NB4 (cell line): ENCODE results near the gene PAGE2B.

Experiments
- MYC ChIP-seq: IDR thresholded peaks from 2 replicates; pipeline ENCODE4 v1.6.1; 2011; ENCODE audit warnings: low read depth, low read length
- POLR2A ChIP-seq: IDR thresholded peaks from 2 replicates; pipeline ENCODE4 v1.6.1; 2011; ENCODE audit warnings: mild to moderate bottlenecking; ENCODE audit not compliant: insufficient read length; ENCODE audit errors: extremely low read depth
- TF ChIP-seq, protein P1 (sequence below): IDR thresholded peaks from one replicate; pipeline ENCODE4 v1.5.1; 2012; ENCODE audit warnings: low read depth, low read length
- TF ChIP-seq, protein P2 (sequence below): IDR thresholded peaks from 2 replicates; pipeline ENCODE4 v1.6.1; 2011; ENCODE audit warnings: low read depth, low read length

DNA sequence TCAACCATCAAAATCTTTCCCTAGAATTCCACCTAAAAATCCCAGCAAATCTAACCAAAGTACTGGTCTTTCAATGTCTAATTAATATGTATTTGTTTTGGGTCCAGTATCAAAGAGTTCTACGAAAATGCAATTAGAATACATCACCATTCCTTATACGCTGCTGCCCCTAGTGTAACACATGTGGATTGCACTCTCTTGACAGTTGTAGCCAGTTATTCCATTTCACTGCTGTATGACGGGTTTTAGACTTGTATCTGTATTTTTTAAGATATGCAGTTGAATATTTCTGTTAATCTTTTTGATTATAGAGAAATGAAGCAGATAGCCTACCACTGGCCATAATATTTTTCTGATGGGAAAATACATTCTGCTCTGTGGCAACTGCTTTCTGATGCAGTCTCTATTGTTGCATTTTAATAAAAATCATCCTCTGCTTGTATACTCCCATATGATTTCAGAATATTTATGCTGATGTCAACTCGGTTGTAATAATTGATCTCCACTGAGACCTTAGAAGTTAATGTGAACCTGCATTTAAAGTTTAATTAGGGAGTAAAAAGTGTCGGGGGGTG, 17.1 kb upstream of the PAGE2B start:
- TF ChIP-seq POLR2A (no peak), MYC (no peak)
- TF ChIP-seq, protein P1, sequence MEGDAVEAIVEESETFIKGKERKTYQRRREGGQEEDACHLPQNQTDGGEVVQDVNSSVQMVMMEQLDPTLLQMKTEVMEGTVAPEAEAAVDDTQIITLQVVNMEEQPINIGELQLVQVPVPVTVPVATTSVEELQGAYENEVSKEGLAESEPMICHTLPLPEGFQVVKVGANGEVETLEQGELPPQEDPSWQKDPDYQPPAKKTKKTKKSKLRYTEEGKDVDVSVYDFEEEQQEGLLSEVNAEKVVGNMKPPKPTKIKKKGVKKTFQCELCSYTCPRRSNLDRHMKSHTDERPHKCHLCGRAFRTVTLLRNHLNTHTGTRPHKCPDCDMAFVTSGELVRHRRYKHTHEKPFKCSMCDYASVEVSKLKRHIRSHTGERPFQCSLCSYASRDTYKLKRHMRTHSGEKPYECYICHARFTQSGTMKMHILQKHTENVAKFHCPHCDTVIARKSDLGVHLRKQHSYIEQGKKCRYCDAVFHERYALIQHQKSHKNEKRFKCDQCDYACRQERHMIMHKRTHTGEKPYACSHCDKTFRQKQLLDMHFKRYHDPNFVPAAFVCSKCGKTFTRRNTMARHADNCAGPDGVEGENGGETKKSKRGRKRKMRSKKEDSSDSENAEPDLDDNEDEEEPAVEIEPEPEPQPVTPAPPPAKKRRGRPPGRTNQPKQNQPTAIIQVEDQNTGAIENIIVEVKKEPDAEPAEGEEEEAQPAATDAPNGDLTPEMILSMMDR: peak; percentile 54
- TF ChIP-seq, protein P2, sequence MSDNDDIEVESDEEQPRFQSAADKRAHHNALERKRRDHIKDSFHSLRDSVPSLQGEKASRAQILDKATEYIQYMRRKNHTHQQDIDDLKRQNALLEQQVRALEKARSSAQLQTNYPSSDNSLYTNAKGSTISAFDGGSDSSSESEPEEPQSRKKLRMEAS: peak; percentile 42
